ENCODE results near the gene WSB1.

The WSB1 gene

GRCh38 chr17:27318633-27319032 is 24.7 kb downstream of the WSB1 start:
- no peak overlapping the region for H3K4me3 ChIP-seq (replicated peaks; ENCODE audit: insufficient read depth, low read length)
- no peak overlapping the region for H3K27ac ChIP-seq (replicated peaks)
- no peaks in the 10 kb centered on the region for H3K27me3 ChIP-seq (ENCODE audit: insufficient read depth, poor library complexity, severe bottlenecking)
- DNase-seq (ENCODE audit: low read depth in 1 of 2, low spot score in 1 of 2): no peak
- TF ChIP-seq CTCF (IDR thresholded peaks at IDR 0.05; ENCODE audit: insufficient read depth, low read length): no peak
- no peak for TF ChIP-seq SPI1 (IDR thresholded peaks at IDR 0.05; ENCODE audit: borderline replicate concordance, low read depth)
- TF ChIP-seq GABPA (IDR thresholded peaks at IDR 0.05; ENCODE audit: low read depth): no peak
- TF ChIP-seq REST (IDR thresholded peaks at IDR 0.05; ENCODE audit: insufficient replicate concordance, low read depth): no peak
- no peak for TF ChIP-seq POLR2AphosphoS5 (IDR thresholded peaks at IDR 0.05; ENCODE audit: low read depth)

GRCh38 chr17:27319541-27320221 is 25.8 kb downstream of the WSB1 start:
- DNase-seq (ENCODE audit: low read depth in 1 of 2, low spot score in 1 of 2): no peak
- TF ChIP-seq GABPA (IDR thresholded peaks at IDR 0.05; ENCODE audit: low read depth): no peak
- no peak for TF ChIP-seq SPI1 (IDR thresholded peaks at IDR 0.05; ENCODE audit: borderline replicate concordance, low read depth)
- TF ChIP-seq REST (IDR thresholded peaks at IDR 0.05; ENCODE audit: insufficient replicate concordance, low read depth): no peak
- TF ChIP-seq CTCF (IDR thresholded peaks at IDR 0.05; ENCODE audit: insufficient read depth, low read length): no peak
- no peak; the same call in 1 of the 2 replicates for TF ChIP-seq POLR2AphosphoS5 (IDR thresholded peaks at IDR 0.05; ENCODE audit: low read depth)
- no peak overlapping the region for H3K27ac ChIP-seq (replicated peaks)
- H3K4me3 ChIP-seq (replicated peaks; ENCODE audit: insufficient read depth, low read length): no peak overlapping the region
- no peaks in the 10 kb centered on the region for H3K27me3 ChIP-seq (ENCODE audit: insufficient read depth, poor library complexity, severe bottlenecking)

GRCh38 chr17:27320222-27320560 is 26.3 kb downstream of the WSB1 start:
- Histone ChIP-seq H3K27ac (replicated peaks) (no peak overlapping the region), H3K27me3 (ENCODE audit: insufficient read depth, poor library complexity, severe bottlenecking) (no peaks in the 10 kb centered on the region), H3K4me3 (replicated peaks; ENCODE audit: insufficient read depth, low read length) (no peak overlapping the region)
- no peak for DNase-seq (ENCODE audit: low read depth in 1 of 2, low spot score in 1 of 2)
- TF ChIP-seq SPI1 (IDR thresholded peaks at IDR 0.05; ENCODE audit: borderline replicate concordance, low read depth): no peak
- no peak for TF ChIP-seq REST (IDR thresholded peaks at IDR 0.05; ENCODE audit: insufficient replicate concordance, low read depth)
- TF ChIP-seq POLR2AphosphoS5 (IDR thresholded peaks at IDR 0.05; ENCODE audit: low read depth): no peak
- TF ChIP-seq GABPA (IDR thresholded peaks at IDR 0.05; ENCODE audit: low read depth): no peak
- no peak for TF ChIP-seq CTCF (IDR thresholded peaks at IDR 0.05; ENCODE audit: insufficient read depth, low read length)
